Psoas muscle (tissue), 8 donors: ENCODE results near the gene UGGT1. TPM values are rescaled to one million over a fixed set of nuclear protein-coding genes. Genes with fewer than 3 reads are reported as not detected.

ENCODE experiments used
- ATAC-seq, 4 donors: fragments of 200-7000 bp; cut with Tn5 transposase; one replicate each; pipeline ENCODE4 v1.9.1; 2020; ENCODE audit warnings: moderate library complexity in 3 of 4, mild to moderate bottlenecking in 2 of 4
- DNase-seq, 2 donors: peaks; one replicate each; pipeline ENCODE4 v3.0.0-alpha.2; 2020
- H3K27ac ChIP-seq: fragments of 200-600 bp; one replicate; pipeline ENCODE4 v1.8.0; 2022
- H3K27me3 ChIP-seq, 3 donors: fragments of 200-600 bp in 1 of 3; one replicate each; pipeline versions ENCODE4 v1.6.1 to v1.8.0; 2013 to 2022; ENCODE audit warnings: low read length in 2 of 3, mild to moderate bottlenecking in 2 of 3, moderate library complexity in 1 of 3; ENCODE audit not compliant: insufficient read depth in 3 of 3
- H3K36me3 ChIP-seq, 2 donors: fragments of 200-600 bp in 1 of 2; one replicate each; pipeline versions ENCODE4 v1.6.1 to v1.8.0; 2013 to 2022; ENCODE audit warnings: low read depth in 1 of 2, mild to moderate bottlenecking in 1 of 2, moderate library complexity in 1 of 2; ENCODE audit not compliant: insufficient read depth in 1 of 2
- H3K4me1 ChIP-seq: fragments of 200-600 bp; one replicate; pipeline ENCODE4 v1.8.0; 2022
- H3K4me3 ChIP-seq: fragments of 200-600 bp; one replicate; pipeline ENCODE4 v1.8.0; 2022; ENCODE audit warnings: mild to moderate bottlenecking
- H3K9me3 ChIP-seq: fragments of 200-600 bp; one replicate; pipeline ENCODE4 v1.8.0; 2022
- WGBS, 3 donors: extraction: QIAGEN DNeasy Blood & Tissue Kit; methylation state at CpG; one replicate each; pipeline versions ENCODE4 v1.1.6 to v1.1.7; 2013; 5-methylcytosine and 5-hydroxymethylcytosine counted together
- intact Hi-C, 2 donors: fragments of 100-400 bp; cut with DNase I; formaldehyde crosslinking; loops; one replicate each; pipeline versions ENCODE4 v1.11.0 to v1.14.2; 2022
- polyA plus RNA-seq, 3 donors: library from polyadenylated mRNA; stranded (reverse); fragments of 200-250 nt; gene quantifications; one replicate each; pipeline ENCODE4 v1.2.3, GENCODE V29; 2013
- total RNA-seq, 4 donors: library from RNA; stranded (reverse); fragmentation: NEBNext Ultra II Directional in 2 of 4; extraction: Animal tissue kit (Norgen Biotek cat#: 25700) in 2 of 4; gene quantifications; one replicate each; pipeline versions ENCODE4 v1.2.1 to v1.2.4, GENCODE V29; 2021 to 2023
- TF ChIP-seq, protein P1 (sequence below): fragments of 200-600 bp; IDR thresholded peaks from one replicate; pipeline ENCODE4 v1.8.0; 2022; ENCODE audit warnings: antibody characterized with exemption
- donor health status: healthy with polysubstance abuse.
- donor health status: DM: no; HTN: no; CAD: no; lungs with moderate emphysema.
- donor health status: Bipolar disorder and iron deficiency.
- donor health status: healthy.
- donor health status: DM: yes; HTN: yes; CAD: no.
- donor health status: DM: no; HTN: no; CAD: no.
- donor health status: DM: no; HTN: no; CAD: no.
- donor health status: DM: yes; HTN: yes; CAD: no.

Gene UGGT1
- total and polyA plus RNA-seq, 7 donors: 11.1 to 41.7 (median 32.1) TPM

DNA sequence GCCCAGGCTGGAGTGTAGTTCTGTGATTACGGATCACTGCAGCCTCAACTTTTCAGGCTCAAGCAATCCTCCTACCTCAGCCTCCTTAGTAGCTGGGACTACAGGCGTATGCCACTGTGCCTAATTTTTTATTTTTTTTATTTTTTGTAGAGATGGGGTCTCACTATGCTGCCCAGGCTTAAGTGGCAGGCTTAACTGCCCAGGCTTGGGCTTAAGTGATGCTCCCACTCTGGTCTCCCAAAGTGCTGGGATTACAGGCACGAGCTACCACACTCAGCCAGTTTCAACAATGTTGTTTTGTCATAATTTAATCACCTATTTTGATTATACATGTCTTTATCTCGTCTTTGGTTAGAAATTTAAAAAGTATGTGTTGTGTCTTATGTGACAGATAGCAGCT is 18.2 kb downstream of the UGGT1 start:
- Histone ChIP-seq H3K27ac (no peak overlapping the region), H3K36me3 (peaks cover 0 to 71% of the 10 kb centered on the region in 2 donors), H3K9me3 (no peaks in the 10 kb centered on the region), H3K4me1 (no peaks in the 10 kb centered on the region), H3K4me3 (no peak overlapping the region), H3K27me3 (no peaks in the 10 kb centered on the region)
- no peak for DNase-seq
- WGBS, 3 donors: 94 to 95% (median 94%) methylated on average over 4 of the region's 4 CpGs
- intact Hi-C loops: loop anchor here in 1 of 2 donors (1.0 kb wide), 1 partner anchor 39 kb away; no protein-coding TSS in a partner anchor
- TF ChIP-seq, protein P1, sequence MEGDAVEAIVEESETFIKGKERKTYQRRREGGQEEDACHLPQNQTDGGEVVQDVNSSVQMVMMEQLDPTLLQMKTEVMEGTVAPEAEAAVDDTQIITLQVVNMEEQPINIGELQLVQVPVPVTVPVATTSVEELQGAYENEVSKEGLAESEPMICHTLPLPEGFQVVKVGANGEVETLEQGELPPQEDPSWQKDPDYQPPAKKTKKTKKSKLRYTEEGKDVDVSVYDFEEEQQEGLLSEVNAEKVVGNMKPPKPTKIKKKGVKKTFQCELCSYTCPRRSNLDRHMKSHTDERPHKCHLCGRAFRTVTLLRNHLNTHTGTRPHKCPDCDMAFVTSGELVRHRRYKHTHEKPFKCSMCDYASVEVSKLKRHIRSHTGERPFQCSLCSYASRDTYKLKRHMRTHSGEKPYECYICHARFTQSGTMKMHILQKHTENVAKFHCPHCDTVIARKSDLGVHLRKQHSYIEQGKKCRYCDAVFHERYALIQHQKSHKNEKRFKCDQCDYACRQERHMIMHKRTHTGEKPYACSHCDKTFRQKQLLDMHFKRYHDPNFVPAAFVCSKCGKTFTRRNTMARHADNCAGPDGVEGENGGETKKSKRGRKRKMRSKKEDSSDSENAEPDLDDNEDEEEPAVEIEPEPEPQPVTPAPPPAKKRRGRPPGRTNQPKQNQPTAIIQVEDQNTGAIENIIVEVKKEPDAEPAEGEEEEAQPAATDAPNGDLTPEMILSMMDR: no peak
- ATAC-seq: no peak

DNA sequence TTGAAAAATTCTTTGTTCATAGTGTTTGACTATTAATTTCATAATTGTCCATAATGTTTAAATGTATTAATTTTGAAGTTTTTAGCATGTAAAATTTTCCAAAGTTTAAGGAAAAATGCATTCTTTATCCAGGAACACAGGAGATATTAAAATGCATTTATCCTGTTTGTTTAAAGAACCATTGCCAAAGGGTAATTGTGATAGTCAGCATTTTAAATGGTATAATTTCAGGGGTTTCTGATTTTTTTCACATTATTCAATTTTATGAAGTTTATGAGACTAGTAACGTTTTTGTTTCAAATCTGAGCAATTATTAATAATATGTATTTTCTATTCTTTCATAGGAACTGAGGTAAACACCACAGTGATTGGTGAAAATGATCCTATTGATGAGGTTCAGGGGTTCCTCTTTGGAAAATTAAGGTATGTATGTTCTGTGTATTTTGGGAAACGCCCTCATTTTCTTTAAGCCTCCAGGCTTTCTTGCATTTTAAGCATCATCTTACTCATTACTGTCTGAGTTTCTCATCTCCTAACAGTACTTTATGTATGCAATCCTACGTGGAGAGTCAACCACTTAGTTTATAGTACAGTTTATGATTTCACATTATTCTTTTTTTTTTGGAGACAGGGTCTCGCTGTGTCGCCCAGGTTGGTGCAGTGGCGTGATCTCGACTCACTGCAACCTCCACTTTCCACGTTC is 25.1 kb downstream of the UGGT1 start:
- ATAC-seq (no peak), DNase-seq (no peak)
- Histone ChIP-seq H3K27me3 (no peaks in the 10 kb centered on the region), H3K36me3 (peaks cover 6 to 94% of the 10 kb centered on the region in 2 donors), H3K9me3 (no peaks in the 10 kb centered on the region), H3K27ac (no peak overlapping the region), H3K4me1 (no peaks in the 10 kb centered on the region), H3K4me3 (no peak overlapping the region)
- TF ChIP-seq, protein P1: no peak
- 82 to 84% (median 83%) methylated on average over 8 of the region's 8 CpGs for WGBS, 3 donors
- intact Hi-C loops: no loop called here

DNA sequence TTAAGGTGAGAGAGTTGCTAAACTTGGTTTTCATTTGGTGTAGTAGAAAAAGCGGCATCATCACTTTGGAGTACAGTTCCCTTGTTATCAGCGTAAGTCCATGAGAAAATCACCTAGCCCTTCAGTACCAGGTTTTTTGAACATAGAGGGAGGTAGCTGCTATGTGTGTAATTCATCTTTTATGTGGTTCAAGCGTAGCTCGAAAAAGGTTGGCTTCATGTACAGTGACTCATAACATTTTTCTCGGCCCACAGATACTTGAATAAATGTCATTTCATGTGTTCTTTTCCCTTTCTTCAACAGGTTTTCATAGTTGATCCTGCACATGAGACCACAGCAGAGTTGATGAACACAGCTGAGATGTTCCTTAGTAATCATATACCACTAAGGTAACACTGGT is 43.6 kb downstream of the UGGT1 start:
- intact Hi-C loops: no loop called here
- H3K27ac ChIP-seq: no peak overlapping the region
- H3K4me1 ChIP-seq: no peaks in the 10 kb centered on the region
- ATAC-seq (no peak), DNase-seq (no peak)
- no peaks in the 10 kb centered on the region for H3K9me3 ChIP-seq
- peaks cover 17 to 100% of the 10 kb centered on the region in 2 donors for H3K36me3 ChIP-seq
- WGBS, 3 donors: 93 to 97% (median 94%) methylated on average over 5 of the region's 5 CpGs
- no peaks in the 10 kb centered on the region for H3K27me3 ChIP-seq
- no peak overlapping the region for H3K4me3 ChIP-seq
- TF ChIP-seq, protein P1: no peak

DNA sequence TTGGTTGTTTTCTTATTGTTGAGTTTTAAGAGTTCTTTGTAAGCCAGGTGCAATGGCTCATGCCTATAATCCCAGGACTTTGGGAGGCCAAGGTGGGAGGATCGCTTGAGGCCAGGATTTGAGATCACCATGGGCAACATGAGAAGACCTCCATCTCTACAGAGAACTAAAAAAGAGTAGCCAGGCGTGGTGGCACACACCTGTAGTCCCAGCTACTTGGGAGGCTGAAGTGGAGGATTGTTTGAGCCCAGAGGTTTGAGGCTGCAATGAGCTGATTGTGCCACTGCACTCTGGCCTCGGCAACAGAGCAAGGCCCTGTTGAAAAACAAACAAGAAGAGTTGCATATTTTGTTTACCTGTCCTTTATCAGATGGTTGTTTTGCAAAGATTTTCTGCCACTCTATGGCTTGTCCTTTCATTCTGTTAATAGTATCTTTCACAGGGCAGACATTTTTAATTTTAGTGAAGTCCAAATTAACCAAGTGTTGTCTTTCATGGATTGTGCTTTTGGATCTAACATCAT is 46.2 kb downstream of the UGGT1 start:
- Histone ChIP-seq H3K4me1 (no peaks in the 10 kb centered on the region), H3K9me3 (no peaks in the 10 kb centered on the region), H3K4me3 (no peak overlapping the region), H3K36me3 (peaks cover 17 to 100% of the 10 kb centered on the region in 2 donors), H3K27ac (no peak overlapping the region), H3K27me3 (no peaks in the 10 kb centered on the region)
- intact Hi-C loops: no loop called here
- DNase-seq: no peak
- WGBS, 3 donors: 93 to 96% (median 96%) methylated on average over 3 of the region's 3 CpGs
- TF ChIP-seq, protein P1: no peak
- no peak for ATAC-seq
